ENCODE measurements around the gene IFT43. TPM values are rescaled to one million over a fixed set of nuclear protein-coding genes. Genes with fewer than 3 reads are reported as not detected.
A peak's percentile ranks its signal among the peaks of the same experiment; 100 is the strongest.

The IFT43 gene
- 45.5 TPM for polyA plus RNA-seq (2012; ENCODE audit: insufficient read length, low read depth)

- no peak for TF ChIP-seq TAF1 (IDR thresholded peaks at IDR 0.05; ENCODE audit: borderline replicate concordance, insufficient read depth, low read length)
- 0 out of 2 replicates have a peak, but pooled peaks have one; percentile 79 for TF ChIP-seq SIN3A (IDR thresholded peaks at IDR 0.05; ENCODE audit: borderline replicate concordance, insufficient read depth, low read length)
- no peak for TF ChIP-seq REST (IDR thresholded peaks at IDR 0.05; ENCODE audit: insufficient read depth in 1 of 2, low read depth in 2 of 2, low read length in 2 of 2)
- TF ChIP-seq FOXP2 (optimal IDR thresholded peaks at IDR 0.05; ENCODE audit: borderline replicate concordance, extremely low read depth, extremely low read length, insufficient read depth): no peak
- TF ChIP-seq POLR2AphosphoS5 (IDR thresholded peaks at IDR 0.05; ENCODE audit: low read depth, low read length): no peak
Observed at GRCh38 chr14:75985618-75986438, at the start of gene IFT43. IFT43 (plus strand) TSS chr14:75985763; CDS start chr14:75985787, 24 bp downstream.

GRCh38 chr14:75939200-75939599 lies 46.4 kb upstream of the IFT43 start:
- TF ChIP-seq TAF1 (IDR thresholded peaks at IDR 0.05; ENCODE audit: borderline replicate concordance, insufficient read depth, low read length): no peak
- TF ChIP-seq SIN3A (IDR thresholded peaks at IDR 0.05; ENCODE audit: borderline replicate concordance, insufficient read depth, low read length): no peak
- no peak for TF ChIP-seq REST (IDR thresholded peaks at IDR 0.05; ENCODE audit: insufficient read depth in 1 of 2, low read depth in 2 of 2, low read length in 2 of 2)
- TF ChIP-seq POLR2AphosphoS5 (IDR thresholded peaks at IDR 0.05; ENCODE audit: low read depth, low read length): no peak
- TF ChIP-seq FOXP2 (optimal IDR thresholded peaks at IDR 0.05; ENCODE audit: borderline replicate concordance, extremely low read depth, extremely low read length, insufficient read depth): no peak

GRCh38 chr14:75941030-75941429 lies 44.5 kb upstream of the IFT43 start:
- no peak for TF ChIP-seq SIN3A (IDR thresholded peaks at IDR 0.05; ENCODE audit: borderline replicate concordance, insufficient read depth, low read length)

GRCh38 chr14:75944607-75945241 lies 40.8 kb upstream of the IFT43 start:
- TF ChIP-seq POLR2AphosphoS5 (IDR thresholded peaks at IDR 0.05; ENCODE audit: low read depth, low read length) (no peak), TAF1 (IDR thresholded peaks at IDR 0.05; ENCODE audit: borderline replicate concordance, insufficient read depth, low read length) (no peak), FOXP2 (optimal IDR thresholded peaks at IDR 0.05; ENCODE audit: borderline replicate concordance, extremely low read depth, extremely low read length, insufficient read depth) (no peak), REST (IDR thresholded peaks at IDR 0.05; ENCODE audit: insufficient read depth in 1 of 2, low read depth in 2 of 2, low read length in 2 of 2) (no peak), SIN3A (IDR thresholded peaks at IDR 0.05; ENCODE audit: borderline replicate concordance, insufficient read depth, low read length) (no peak)

DNA sequence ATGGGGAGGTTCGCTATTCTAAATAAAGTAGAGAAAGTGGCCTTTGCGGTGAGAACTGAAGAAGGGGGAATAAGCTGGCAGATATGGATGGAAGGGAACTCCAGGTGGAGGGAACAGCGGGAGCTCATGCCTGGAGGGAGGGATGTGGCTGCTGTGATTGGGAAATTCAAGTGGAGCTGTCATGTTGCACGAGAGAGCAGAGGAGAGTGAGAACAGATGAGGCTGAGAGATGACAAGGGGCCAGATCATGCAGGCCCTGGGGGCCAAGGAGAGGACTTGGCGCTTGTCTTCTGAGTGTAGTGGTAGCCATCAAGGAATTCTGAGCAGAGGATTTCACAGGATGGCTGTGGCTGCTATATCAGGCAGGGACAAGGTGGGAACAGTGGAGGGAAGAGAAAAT lies 38.8 kb upstream of the IFT43 start:
- TF ChIP-seq SIN3A (IDR thresholded peaks at IDR 0.05; ENCODE audit: borderline replicate concordance, insufficient read depth, low read length): no peak
- no peak for TF ChIP-seq FOXP2 (optimal IDR thresholded peaks at IDR 0.05; ENCODE audit: borderline replicate concordance, extremely low read depth, extremely low read length, insufficient read depth)
- no peak for TF ChIP-seq TAF1 (IDR thresholded peaks at IDR 0.05; ENCODE audit: borderline replicate concordance, insufficient read depth, low read length)
- TF ChIP-seq REST (IDR thresholded peaks at IDR 0.05; ENCODE audit: insufficient read depth in 1 of 2, low read depth in 2 of 2, low read length in 2 of 2): no peak
- no peak for TF ChIP-seq POLR2AphosphoS5 (IDR thresholded peaks at IDR 0.05; ENCODE audit: low read depth, low read length)

All from PFSK-1 (cell line).